GM21619 (cell line): Measurements from ENCODE around the gene SRPK2.

Source experiments
- ATAC-seq: cut with Tn5 transposase; IDR thresholded peaks from one replicate; pipeline ENCODE4 v1.9.1; 2021; ENCODE audit not compliant: unreplicated experiment

Gene SRPK2

DNA sequence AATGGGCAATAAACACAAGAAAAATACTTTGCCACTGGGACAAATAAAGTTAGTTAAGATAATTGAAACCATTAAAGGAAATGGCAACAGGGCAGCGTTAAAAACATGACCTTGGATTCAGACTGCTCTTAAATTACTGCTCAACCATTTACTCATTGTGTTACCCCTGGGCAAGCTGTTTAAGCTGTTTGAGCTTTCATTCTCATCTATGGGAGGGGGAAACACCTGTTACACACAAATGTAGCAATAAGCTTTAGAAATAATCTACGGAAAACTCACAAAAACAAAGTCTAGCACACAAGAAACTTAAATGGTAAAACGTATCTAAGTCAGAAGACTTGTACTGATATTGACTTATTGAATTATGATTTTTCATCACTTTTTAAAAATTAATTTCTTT, 237.6 kb downstream of the SRPK2 start:
- ATAC-seq: no peak

DNA sequence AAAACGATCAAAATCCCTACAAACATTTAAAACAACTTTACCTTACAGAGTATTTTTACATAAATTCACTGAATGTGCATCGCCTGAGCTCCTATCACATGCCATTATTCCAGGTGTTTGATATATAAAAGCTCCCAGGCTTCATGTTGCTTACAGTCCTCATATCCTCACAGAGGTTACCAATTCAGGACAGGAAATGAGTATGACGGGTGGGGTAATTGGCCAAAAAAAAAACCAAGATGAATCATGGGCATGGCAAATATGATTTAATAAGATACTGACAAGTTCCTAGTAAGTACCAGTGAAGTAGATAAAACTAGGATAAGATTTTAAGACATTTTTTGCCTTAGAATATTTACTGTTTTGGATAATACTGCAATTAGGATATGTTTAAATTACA, 238.9 kb downstream of the SRPK2 start:
- no peak for ATAC-seq

DNA sequence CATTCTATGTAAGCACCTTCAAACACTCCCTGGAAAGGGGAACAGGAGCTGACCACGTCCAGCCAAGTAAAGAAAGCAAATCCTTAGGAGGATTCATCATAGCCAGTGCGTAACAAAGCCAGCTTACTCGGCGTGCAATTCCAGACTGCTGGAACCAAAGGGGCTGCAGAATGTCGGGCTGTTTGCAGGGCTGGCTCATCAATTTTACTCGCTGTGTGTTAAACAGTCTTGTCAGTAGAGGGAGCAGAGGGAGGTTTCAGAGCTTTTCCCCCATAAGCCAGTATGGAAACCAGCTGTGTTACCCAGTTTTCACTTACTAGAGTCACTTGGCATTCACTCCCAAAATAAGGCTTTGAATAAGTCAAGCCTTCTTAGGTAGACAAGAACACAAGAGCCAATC, 247.7 kb downstream of the SRPK2 start:
- ATAC-seq: no peak

DNA sequence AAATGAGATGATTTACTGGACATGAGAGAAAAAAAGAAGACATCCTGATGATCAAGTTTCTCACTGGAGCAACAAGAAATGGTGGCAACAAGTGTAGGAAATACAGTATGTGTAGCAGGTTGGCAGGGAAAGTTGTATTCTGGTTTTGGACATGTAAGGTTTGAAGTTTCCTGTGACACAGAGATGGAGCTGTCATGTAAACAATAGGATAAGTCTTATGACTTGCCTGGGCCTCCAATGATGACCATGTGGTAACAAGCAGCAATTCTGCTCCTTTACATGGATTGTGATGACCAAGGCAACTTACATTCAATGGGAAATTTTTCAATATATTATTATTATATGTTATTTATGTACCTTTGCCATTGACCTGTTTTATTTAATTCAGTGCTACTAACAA, 249.3 kb downstream of the SRPK2 start:
- ATAC-seq: no peak

DNA sequence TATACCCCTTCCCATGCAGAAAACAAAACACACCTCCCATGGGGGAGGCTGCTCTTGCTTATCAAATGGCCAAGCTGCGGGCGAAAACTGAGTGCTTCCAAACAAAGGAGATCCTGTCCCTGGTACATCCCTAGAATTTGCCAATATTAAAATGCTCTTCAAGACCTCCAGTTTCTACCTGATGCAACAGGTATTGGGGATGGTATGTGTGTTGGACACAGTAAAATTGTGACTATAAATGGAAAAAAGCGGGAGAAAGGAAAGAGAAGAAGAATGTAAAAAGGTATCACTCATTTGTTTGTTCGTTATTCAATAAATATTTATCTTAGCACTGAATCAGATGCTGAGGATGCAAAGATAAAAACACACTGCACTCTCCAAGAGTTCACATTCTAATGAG, 250.8 kb downstream of the SRPK2 start:
- no peak for ATAC-seq

DNA sequence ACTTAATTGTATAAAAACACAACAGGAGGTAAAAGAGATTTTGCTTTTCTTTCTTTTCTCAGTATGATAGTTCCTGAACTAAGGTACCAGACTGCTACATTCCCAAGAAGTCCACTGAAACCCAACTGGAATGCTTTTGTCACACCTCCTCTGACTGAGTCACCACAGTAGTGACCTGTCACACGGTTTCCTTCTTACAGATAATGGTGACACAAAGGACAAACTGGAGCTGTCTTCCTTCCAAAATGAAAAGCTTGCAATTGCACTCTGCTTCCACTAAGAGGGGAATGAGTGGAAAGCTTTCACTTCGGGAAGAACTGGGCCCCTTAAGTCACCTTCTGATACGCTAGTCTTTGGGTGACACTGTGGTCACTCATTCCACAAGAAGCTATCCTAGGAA, 252.5 kb downstream of the SRPK2 start:
- ATAC-seq: no peak

DNA sequence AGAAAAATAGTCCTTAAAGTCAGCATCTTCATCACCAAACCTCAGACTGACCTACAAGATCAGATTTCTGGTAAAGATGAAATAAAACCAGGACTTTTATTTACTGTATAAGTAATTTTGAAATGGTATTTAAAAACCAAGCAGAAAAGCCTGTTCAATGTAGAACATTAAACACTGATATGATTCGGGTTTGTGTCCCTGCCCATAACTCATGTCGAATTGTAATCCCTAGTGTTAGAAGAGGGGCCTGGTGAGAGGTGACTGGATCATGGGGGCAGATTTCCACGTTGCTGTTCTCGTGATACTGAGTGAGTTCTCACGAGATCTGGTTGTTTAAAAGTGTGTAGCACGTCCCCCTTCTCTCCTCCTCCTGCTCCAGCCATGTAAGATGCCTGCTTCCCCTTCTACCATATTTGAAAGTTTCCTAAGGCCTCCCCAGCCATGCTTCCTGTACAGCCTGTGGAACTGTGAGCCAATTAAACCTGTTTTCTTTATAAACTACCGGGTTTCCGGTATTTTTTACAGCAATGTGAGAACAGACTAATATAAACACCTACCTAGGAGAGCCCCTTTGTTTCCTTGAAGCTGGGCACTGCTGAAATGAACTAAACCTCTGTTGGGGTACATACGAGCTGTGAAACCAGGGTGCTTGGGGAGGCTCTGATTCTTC, 254.6 kb downstream of the SRPK2 start:
- ATAC-seq: no peak

DNA sequence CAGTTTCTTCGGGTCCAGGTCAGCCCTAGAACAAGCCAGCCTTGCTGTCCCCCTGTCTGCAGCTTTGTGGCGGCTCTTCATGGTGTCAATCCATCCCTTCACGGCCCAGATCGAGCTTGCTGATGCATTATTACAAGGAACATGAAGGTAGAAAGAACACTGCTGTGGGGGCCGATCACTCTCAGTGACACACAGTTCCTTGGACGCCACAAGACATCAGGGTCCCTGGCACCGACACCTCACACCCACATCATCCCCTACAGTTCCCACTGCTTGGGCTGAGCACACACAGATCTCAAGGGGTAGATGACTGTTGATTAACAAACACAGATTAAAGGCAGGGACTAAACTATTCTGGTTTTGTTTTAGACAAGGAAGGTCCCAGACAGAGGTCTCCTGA, 255.4 kb downstream of the SRPK2 start:
- no peak for ATAC-seq

DNA sequence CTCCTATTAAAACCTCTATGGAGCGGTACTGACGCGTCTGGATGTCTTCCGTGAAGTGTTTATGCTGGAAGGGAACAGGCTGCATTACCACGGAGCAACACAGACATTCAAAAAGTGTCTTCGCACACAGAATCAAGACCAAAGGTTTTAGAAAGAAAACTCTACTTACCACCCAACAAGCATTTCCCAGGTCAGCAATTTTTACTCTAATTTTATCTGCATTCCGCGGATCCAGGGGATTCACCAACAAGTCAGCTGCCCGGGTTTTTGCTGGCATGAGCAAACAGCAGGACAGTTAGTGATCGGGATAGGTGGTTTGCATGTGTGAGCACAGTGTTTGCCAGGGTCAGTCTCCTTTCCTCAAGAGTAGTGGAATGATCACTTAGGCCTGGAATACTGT, 255.9 kb downstream of the SRPK2 start:
- no peak for ATAC-seq

DNA sequence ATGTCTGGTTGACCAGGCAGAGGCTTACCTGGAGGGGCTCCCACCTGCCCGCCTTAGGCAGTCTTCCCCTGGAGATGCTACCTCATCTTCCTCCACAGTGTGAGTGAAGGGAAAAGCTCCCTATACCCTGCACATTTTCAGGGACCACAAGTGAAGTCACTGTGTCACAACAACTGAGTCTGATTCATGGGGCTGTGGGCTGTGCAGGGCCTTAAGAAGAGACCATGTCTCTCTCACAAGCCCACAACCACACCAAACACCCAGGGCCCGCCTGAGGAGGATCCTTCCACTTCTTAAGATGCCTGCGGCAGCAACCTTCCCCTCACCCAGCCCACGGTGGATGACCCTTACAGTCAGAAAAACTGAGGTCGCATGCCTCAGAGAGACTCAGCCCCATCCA, 256.4 kb downstream of the SRPK2 start:
- ATAC-seq: no peak

DNA sequence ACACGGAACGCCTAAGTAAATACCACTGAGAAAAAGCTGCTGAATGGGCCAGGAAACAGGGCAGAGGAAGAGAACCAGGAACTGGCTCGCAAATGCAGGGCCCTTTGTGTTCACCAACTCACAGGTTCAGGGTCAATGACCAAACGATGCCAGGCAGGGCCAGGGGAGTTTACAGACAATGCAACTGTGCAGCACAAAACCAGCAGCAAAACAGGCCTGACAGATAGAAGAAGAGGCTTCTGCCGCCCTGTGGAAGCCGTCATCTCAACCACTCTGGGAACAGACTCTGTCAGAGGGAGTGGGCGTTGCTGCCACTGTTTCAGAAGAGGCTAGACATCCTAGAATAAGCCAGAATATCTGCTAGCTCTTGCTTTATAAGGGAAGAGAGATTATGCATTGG, 256.8 kb downstream of the SRPK2 start:
- no peak for ATAC-seq

DNA sequence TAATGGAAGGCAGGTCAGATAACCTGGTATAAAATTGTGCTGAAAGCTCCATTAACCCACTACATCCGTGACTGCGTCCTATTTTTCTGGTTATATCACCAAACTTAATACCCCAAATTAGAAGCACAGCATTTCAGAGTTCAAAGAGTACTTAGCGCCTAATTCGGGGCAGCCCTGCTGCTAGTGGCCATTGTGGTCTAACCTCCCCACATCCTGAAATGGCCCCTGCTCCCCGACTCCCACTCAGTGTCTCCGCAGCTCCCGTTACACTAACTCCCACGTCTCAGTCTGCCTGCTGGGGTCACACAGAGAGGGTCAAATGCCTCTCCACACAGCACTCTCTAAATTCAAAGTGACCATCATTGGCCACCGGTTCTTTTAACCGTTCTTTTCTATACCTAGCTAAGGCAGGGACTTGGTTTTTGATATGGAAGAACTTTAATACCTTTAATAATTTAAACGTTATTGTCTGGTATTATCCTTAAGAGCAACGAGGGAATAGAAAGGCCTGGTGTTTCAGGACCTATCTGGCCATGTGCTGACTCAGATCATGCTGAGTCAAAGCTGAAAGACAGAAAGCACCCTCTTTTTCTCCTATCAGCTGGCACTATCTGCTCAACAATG, 257.6 kb downstream of the SRPK2 start:
- ATAC-seq: peak; percentile 63

DNA sequence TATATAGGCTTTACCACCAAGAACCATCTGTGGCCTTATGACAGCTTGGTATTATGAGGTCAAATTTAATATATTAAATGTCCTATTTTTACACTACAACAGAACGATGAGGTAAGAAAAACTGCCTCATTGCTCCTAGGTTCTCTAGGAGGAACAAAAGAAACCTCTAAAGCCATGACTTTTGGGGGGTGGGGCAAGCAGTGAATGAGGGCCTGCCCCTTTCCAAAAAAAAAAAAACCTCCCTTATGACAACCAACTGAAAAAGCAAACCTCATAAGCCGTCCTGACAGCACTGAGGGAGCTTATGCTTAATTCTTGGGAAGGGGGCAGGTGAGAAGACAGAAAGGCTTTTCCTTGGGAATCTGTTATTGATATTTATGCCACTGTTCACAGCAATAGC, 258.1 kb downstream of the SRPK2 start:
- ATAC-seq: no peak

DNA sequence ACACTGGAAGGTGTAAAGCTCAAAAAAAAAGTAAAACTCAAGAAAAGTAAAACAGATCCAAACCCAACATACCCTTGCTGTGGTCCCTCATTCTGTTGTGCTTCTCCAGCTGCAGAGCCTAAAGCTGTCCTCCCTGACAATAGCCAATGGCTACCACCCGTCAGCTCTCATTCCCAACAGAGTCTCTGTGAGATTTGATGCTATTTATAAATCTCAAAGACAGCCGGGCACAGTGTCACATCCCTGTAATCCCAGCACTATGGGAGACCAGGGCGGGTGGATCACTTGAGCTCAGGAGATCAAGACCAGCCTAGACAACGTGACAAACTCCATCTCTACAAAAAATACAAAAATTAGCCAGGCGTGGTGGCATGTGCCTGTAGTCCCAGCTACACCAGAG, 258.7 kb downstream of the SRPK2 start:
- no peak for ATAC-seq

DNA sequence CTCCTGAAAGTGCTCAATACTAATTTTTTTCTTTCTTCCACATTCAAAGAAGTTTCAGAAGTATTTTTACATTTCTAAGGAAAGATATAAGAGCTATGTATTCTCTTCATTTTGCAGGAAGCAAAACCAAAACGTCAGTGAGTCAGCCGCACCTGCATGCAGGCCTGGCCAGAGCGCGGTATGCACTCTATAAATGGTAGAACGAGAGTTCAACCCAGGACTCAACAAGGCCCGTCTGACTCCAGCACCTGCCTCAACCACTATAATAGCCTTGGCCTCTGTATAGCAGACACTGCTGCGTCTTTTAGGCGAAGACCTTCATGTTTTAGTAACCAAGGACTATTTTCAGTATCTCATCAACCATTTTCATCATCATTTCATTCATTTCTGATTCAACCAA, 261.5 kb downstream of the SRPK2 start:
- ATAC-seq: no peak

DNA sequence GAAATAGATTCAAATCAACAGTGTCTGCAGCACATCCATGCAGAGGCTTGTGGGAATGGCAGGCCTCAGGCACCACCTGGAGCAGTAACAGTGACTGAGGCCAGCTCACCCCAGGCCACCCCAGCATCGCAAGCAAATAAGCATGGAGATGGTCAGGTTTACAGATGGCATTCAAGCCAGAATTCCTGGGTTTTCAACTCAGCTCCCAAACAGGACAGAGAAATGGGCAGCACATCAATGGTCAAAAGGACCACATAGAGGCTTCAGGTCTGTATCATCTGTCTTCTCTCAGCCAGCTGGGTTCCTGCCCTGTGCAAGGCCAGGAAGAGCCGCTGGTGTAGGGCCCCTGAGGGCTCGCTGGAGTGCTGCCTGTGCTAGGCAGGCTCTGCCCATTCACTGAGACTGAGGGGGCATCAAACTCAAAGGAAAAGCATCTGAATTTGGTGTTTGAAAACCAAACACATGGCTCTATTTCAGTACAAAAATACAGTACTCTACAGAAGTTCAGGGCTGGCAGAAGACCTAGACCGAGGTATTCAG, 262.2 kb downstream of the SRPK2 start:
- no peak for ATAC-seq

DNA sequence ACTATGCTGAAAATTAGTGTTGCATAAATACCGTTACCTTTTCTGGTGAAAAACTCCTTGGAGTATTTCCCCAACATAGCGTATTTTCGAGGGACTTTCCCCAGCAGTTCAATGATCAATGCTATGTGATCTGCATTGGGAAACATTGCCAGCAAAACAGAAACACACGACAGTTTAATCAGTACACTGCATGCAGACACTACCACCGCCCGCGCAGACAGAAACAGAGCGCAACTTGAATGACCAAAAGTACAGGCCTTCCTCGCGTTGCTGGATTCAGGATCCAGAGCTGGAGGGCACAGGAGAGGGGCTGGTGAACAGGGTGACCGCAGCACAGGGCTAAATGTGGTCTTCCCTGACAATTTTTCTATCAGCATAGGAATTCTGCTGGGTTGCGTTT, 263.0 kb downstream of the SRPK2 start:
- no peak for ATAC-seq

DNA sequence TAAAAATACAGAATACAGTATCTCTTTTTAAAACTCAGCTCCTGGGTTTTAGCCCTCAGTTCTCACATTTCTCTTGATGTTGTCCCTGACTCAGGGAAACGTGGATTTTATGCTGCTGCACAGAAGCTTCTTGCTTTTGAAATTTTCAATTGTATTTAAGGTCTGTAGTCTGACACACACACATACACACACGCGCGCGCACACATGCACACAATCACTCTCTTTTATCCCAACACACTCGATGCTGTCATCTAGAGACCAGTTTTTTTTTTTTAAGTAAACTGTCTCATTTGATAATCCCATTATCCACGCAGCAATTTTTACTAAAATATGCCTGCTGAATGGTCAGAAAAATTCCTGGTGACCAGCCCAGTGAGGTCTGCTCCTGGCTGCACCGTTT, 266.1 kb downstream of the SRPK2 start:
- no peak for ATAC-seq

DNA sequence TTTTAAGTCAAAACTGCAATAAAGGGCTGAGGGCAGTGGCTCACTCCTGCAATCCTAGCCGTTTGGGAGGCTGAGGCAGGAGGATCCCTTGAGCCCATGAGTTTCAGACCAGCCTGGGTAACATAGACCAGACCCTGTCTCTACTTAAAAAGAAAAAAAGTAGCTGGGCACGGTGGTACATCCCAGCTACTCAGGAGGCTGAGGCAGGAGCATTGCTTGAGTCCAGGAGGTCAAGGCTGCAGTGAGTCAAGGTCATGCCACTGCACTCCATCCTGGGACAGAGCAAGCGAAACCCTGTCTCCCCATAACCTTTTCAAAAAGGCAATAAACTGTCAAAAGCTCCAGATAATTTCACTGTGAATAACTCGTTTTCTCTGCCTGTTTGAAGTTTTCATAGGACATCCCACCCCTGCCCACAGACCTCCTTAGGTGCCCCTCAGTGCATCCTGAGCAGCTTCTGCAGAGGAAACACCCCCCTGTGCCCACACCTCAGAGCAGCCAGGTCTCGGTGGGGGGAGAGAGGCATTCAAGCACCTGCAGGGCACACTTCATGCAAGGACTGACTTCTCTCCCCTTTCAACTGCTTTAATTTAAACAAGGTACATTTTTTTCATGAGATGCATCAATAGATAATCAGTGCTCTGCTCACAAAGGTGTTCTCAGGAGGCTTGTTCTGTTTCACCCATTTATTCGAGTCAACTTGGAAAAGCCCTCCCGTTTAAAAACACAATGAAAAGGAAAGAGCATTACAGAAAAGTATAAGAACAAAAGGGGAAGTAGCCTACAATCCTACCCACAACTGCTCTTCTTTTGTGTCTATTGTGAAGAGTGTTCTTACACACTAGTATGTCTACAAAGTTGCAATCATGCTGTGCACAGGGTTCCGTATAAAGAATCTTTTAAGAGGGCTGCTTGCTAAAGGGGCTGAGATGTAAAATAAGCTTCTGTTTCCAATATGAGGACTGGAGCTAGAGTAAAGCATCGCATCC, 269.8 kb downstream of the SRPK2 start:
- no peak for ATAC-seq

DNA sequence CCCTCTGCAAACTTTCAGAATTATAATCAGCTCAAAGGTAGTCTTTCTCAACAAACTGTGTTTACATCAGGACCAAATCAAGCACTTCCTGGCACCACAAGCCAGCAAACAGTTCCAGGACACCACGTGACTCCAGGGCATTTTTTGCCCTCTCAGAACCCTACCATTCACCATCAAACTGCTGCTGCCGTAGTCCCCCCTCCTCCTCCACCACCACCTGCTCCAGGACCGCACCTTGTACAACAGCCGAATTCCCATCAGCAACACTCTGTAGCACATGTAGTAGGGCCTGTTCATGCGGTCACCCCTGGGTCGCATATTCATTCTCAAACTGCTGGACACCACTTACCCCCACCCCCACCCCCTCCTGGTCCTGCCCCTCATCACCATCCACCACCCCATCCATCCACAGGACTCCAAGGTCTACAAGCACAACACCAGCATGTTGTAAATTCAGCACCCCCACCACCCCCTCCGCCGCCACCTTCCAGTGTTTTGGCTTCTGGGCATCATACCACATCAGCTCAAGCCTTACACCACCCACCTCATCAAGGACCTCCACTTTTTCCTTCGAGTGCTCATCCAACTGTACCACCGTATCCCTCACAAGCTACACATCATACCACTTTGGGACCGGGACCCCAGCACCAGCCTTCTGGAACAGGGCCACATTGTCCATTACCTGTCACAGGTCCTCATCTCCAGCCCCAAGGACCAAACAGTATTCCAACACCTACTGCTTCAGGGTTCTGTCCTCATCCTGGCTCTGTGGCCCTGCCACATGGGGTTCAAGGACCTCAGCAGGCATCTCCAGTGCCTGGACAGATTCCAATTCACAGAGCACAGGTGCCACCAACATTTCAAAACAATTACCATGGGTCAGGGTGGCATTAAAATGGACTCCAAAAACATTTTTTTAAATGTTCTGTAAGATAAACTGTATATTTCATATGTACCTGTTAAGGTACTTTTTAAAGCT, 276.0 kb downstream of the SRPK2 start:
- no peak for ATAC-seq

DNA sequence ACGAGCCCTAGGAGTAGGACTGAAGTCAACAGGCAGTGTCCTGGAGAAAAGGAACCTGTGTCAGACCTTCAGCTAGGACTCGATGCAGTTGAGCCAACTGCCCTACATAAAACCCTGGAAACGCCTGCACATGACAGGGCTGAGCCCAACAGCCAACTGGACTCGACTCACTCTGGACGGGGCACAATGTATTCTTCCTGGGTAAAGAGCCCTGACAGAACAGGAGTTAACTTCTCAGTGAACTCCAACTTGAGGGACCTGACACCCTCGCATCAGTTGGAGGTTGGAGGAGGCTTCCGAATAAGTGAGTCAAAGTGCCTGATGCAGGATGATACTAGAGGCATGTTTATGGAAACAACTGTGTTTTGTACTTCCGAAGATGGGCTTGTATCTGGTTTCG, 281.3 kb downstream of the SRPK2 start:
- no peak for ATAC-seq
